Natural killer cell (primary cell): ENCODE results near the gene ADAMTSL1. TPM values are rescaled to one million over a fixed set of nuclear protein-coding genes. Genes with fewer than 3 reads are reported as not detected.

Experiments
- ATAC-seq, 3 donors: fragments of 150-1000 bp in 2 of 3; fragments of 200-7000 bp in 1 of 3; cut with Tn5 transposase; 1 replicate in 1 of 3; 2 replicates in 2 of 3; pipeline ENCODE4 v1.10.0; 2021; ENCODE audit warnings: mild to moderate bottlenecking in 2 of 3, moderate library complexity in 2 of 3
- DNase-seq, 2 donors: peaks; one replicate each; pipeline versions ENCODE4 v3.0.0 to v3.0.0-alpha.2; 2013 to 2021; ENCODE audit warnings: mixed read lengths in 1 of 2
- H3K27ac ChIP-seq: one replicate; pipeline ENCODE4 v1.5.1; 2013; ENCODE audit warnings: mild to moderate bottlenecking, low read length
- H3K27me3 ChIP-seq: one replicate; pipeline ENCODE4 v1.6.1; 2013; ENCODE audit warnings: low read length; ENCODE audit not compliant: control insufficient read depth, insufficient read depth
- H3K36me3 ChIP-seq: one replicate; pipeline ENCODE4 v1.6.1; 2013; ENCODE audit warnings: low read length; ENCODE audit not compliant: control insufficient read depth, insufficient read depth
- H3K4me1 ChIP-seq: one replicate; pipeline ENCODE4 v1.6.1; 2013; ENCODE audit warnings: low read length; ENCODE audit not compliant: control insufficient read depth, insufficient read depth
- H3K4me3 ChIP-seq: one replicate; pipeline ENCODE4 v1.5.1; 2013; ENCODE audit warnings: low read length
- H3K9me3 ChIP-seq: one replicate; pipeline ENCODE4 v1.6.1; 2013; ENCODE audit warnings: low read length; ENCODE audit not compliant: control insufficient read depth, insufficient read depth
- H3K27ac Mint-ChIP-seq, 2 donors: one replicate each; pipeline ENCODE4 v1.8.0; 2022; ENCODE audit warnings: mild to moderate bottlenecking in 2 of 2, mixed read lengths in 2 of 2, moderate library complexity in 1 of 2
- H3K27me3 Mint-ChIP-seq, 2 donors: one replicate each; pipeline ENCODE4 v1.8.0; 2022; ENCODE audit warnings: low read depth in 2 of 2, mixed read lengths in 2 of 2
- H3K36me3 Mint-ChIP-seq: one replicate; pipeline ENCODE4 v1.8.0; 2022; ENCODE audit warnings: mixed read lengths
- H3K4me1 Mint-ChIP-seq, 2 donors: one replicate each; pipeline ENCODE4 v1.8.0; 2022; ENCODE audit warnings: mixed read lengths in 2 of 2
- H3K4me3 Mint-ChIP-seq: one replicate; pipeline ENCODE4 v1.8.0; 2022; ENCODE audit warnings: mild to moderate bottlenecking, moderate library complexity, mixed read lengths
- H3K9me3 Mint-ChIP-seq, 2 donors: one replicate each; pipeline ENCODE4 v1.8.0; 2022; ENCODE audit warnings: mixed read lengths in 2 of 2
- CTCF ChIP-seq: fragments of 200-600 bp; IDR thresholded peaks from one replicate; pipeline ENCODE4 v1.8.0; 2022; ENCODE audit warnings: antibody characterized with exemption
- WGBS: methylation state at CpG from one replicate; pipeline ENCODE4 v1.1.7; 2013; ENCODE audit warnings: missing lambda C conversion rate; ENCODE audit not compliant: insufficient coverage; 5-methylcytosine and 5-hydroxymethylcytosine counted together
- intact Hi-C: fragments of 100-400 bp; cut with micrococcal nuclease; formaldehyde crosslinking; loops from one replicate; pipeline ENCODE4 v1.14.2; 2022
- total RNA-seq, 4 donors: library from RNA; stranded (reverse); fragments of 120-200 nt in 1 of 4; gene quantifications; one replicate each; pipeline versions ENCODE4 v1.2.3 to v1.2.4, GENCODE V29; 2013 to 2022

The ADAMTSL1 gene
- total RNA-seq, 3 donors from 2014 or later (not counting 1 experiment from before 2014, with no cell fraction given): not detected

- ATAC-seq: no peak
- Histone ChIP-seq H3K36me3 (no peaks in the 10 kb centered on the region), H3K4me1 (no peaks in the 10 kb centered on the region), H3K4me3 (no peak overlapping the region), H3K27ac (no peak overlapping the region), H3K9me3 (no peaks in the 10 kb centered on the region), H3K27me3 (no peaks in the 10 kb centered on the region)
- H3K27me3 Mint-ChIP-seq: no peaks in the 10 kb centered on the region
- DNase-seq: no peak
- no peaks in the 10 kb centered on the region for H3K36me3 Mint-ChIP-seq
- intact Hi-C loops: no loop called here
- WGBS: 83% methylated on average over 1 of the region's 2 CpGs
- no peaks in the 10 kb centered on the region for H3K9me3 Mint-ChIP-seq
- no peak overlapping the region for H3K27ac Mint-ChIP-seq
- H3K4me3 Mint-ChIP-seq: no peak overlapping the region
- TF ChIP-seq CTCF: no peak
- no peaks in the 10 kb centered on the region for H3K4me1 Mint-ChIP-seq
Measured at GRCh38 chr9:18429070-18429469, 44.9 kb upstream of the ADAMTSL1 start.

- Histone ChIP-seq H3K27ac (no peak overlapping the region), H3K36me3 (no peaks in the 10 kb centered on the region), H3K27me3 (no peaks in the 10 kb centered on the region), H3K4me1 (no peaks in the 10 kb centered on the region), H3K9me3 (no peaks in the 10 kb centered on the region), H3K4me3 (no peak overlapping the region)
- DNase-seq (no peak), ATAC-seq (no peak)
- no peaks in the 10 kb centered on the region for H3K36me3 Mint-ChIP-seq
- H3K9me3 Mint-ChIP-seq: peaks cover 0 to 2% of the 10 kb centered on the region in 2 donors
- peaks cover 10 to 22% of the 10 kb centered on the region in 2 donors for H3K27me3 Mint-ChIP-seq
- intact Hi-C loops: no loop called here
- TF ChIP-seq CTCF: no peak
- no peak overlapping the region for H3K4me3 Mint-ChIP-seq
- no peak overlapping the region for H3K27ac Mint-ChIP-seq
- no peaks in the 10 kb centered on the region for H3K4me1 Mint-ChIP-seq
Measured at GRCh38 chr9:18433620-18434019, 40.3 kb upstream of the ADAMTSL1 start.

- peaks cover 27 to 31% of the 10 kb centered on the region in 2 donors for H3K27me3 Mint-ChIP-seq
- H3K27ac ChIP-seq: no peak overlapping the region
Measured at GRCh38 chr9:18437315-18438201, 36.4 kb upstream of the ADAMTSL1 start.

More at GRCh38 chr9:18437315-18438201, 36.4 kb upstream of the ADAMTSL1 start:
- intact Hi-C loops: no loop called here
- no peaks in the 10 kb centered on the region for H3K36me3 Mint-ChIP-seq
- H3K4me1 Mint-ChIP-seq: no peaks in the 10 kb centered on the region
- ATAC-seq (no peak), DNase-seq (no peak)
- H3K4me3 ChIP-seq: no peak overlapping the region
- H3K9me3 ChIP-seq: no peaks in the 10 kb centered on the region
- no peaks in the 10 kb centered on the region for H3K36me3 ChIP-seq
- H3K4me1 ChIP-seq: no peaks in the 10 kb centered on the region
- peaks cover 0 to 2% of the 10 kb centered on the region in 2 donors for H3K9me3 Mint-ChIP-seq
- WGBS: 81% methylated on average over 9 of the region's 9 CpGs
- peaks cover 4% of the 10 kb centered on the region for H3K27me3 ChIP-seq
- H3K27ac Mint-ChIP-seq: no peak overlapping the region
- no peak overlapping the region for H3K4me3 Mint-ChIP-seq
- TF ChIP-seq CTCF: no peak
